CMK (cell line): ENCODE data around the gene TRIM25.

ENCODE experiments used
- DNase-seq: peaks from one replicate; pipeline ENCODE4 v3.0.0-alpha.2; 2010; ENCODE audit warnings: low read depth

TRIM25 gene

GRCh38 chr17:56867948-56868376 lies 45.9 kb downstream of the TRIM25 start:
- no peak for DNase-seq

GRCh38 chr17:56866496-56866895 lies 47.4 kb downstream of the TRIM25 start:
- no peak for DNase-seq

GRCh38 chr17:56866076-56866475 lies 47.8 kb downstream of the TRIM25 start:
- DNase-seq, result no peak

- DNase-seq, result no peak
Measured at GRCh38 chr17:56863974-56864373, 49.9 kb downstream of the TRIM25 start.

- DNase-seq, result no peak
Measured at GRCh38 chr17:56861899-56862298, 52.0 kb downstream of the TRIM25 start.

- no peak for DNase-seq
Measured at GRCh38 chr17:56851008-56851407, 62.8 kb downstream of the TRIM25 start.

- no peak for DNase-seq
Measured at GRCh38 chr17:56850591-56850990, 63.3 kb downstream of the TRIM25 start.

GRCh38 chr17:56849131-56849530 lies 64.7 kb downstream of the TRIM25 start:
- DNase-seq, result no peak

- no peak for DNase-seq
Measured at GRCh38 chr17:56847106-56847505, 66.7 kb downstream of the TRIM25 start.

- DNase-seq, result no peak
Measured at GRCh38 chr17:56845934-56846333, 67.9 kb downstream of the TRIM25 start.

- DNase-seq, result no peak
Measured at GRCh38 chr17:56842577-56842976, 71.3 kb downstream of the TRIM25 start.

- DNase-seq, result no peak
Measured at GRCh38 chr17:56838687-56839086, 75.2 kb downstream of the TRIM25 start.
